GM13977 (cell line): ENCODE results near the gene CYP2J2.
A peak's percentile ranks its signal among the peaks of the same experiment; 100 is the strongest.

Source experiments
- DNase-seq: peaks from one replicate; pipeline ENCODE4 v3.0.0; 2012; ENCODE audit warnings: low spot score
- CTCF ChIP-seq: IDR thresholded peaks from 2 replicates; pipeline ENCODE4 v1.5.1; 2012; ENCODE audit warnings: mild to moderate bottlenecking, control low read depth; ENCODE audit not compliant: insufficient read depth; ENCODE audit errors: extremely low read depth, missing control alignments
- in situ Hi-C: fragments of 300-500 bp; cut with MboI; formaldehyde crosslinking; loops from one replicate; pipeline ENCODE4 v1.12.0; 2022; ENCODE audit warnings: low sequenced_read_pairs, low pct_unique_long_range_greater_than_20kb, mixed read lengths, inconsistent platforms; ENCODE audit not compliant: unreplicated experiment

CYP2J2 gene

GRCh38 chr1:59906931-59907330, 19.6 kb downstream of the CYP2J2 start:
- in situ Hi-C loops = no loop called here
- no peak for TF ChIP-seq CTCF
- DNase-seq = no peak

GRCh38 chr1:59903141-59903754, 23.3 kb downstream of the CYP2J2 start:
- peak; percentile 16 for DNase-seq
- in situ Hi-C loops = no loop called here
- peak; percentile 42 for TF ChIP-seq CTCF

GRCh38 chr1:59901770-59902388, 24.7 kb downstream of the CYP2J2 start:
- TF ChIP-seq CTCF = no peak
- no peak for DNase-seq
- in situ Hi-C loops = no loop called here

GRCh38 chr1:59900640-59901039, 25.9 kb downstream of the CYP2J2 start:
- in situ Hi-C loops = no loop called here
- no peak for DNase-seq
- no peak for TF ChIP-seq CTCF

GRCh38 chr1:59898927-59899326, 27.6 kb downstream of the CYP2J2 start:
- no peak for TF ChIP-seq CTCF
- no peak for DNase-seq

GRCh38 chr1:59897165-59897564, 29.4 kb downstream of the CYP2J2 start:
- TF ChIP-seq CTCF = no peak
- DNase-seq = no peak
- in situ Hi-C loops = no loop called here

More at GRCh38 chr1:59898927-59899326, 27.6 kb downstream of the CYP2J2 start:
- in situ Hi-C loops = no loop called here
